Measurements from ENCODE around the gene LSM8.
"Not testable (repeated sequence)": the region's sequence is repeated elsewhere in the genome, so short reads cannot be mapped to it uniquely, and the experiment has no call there.

LSM8 gene

DNA sequence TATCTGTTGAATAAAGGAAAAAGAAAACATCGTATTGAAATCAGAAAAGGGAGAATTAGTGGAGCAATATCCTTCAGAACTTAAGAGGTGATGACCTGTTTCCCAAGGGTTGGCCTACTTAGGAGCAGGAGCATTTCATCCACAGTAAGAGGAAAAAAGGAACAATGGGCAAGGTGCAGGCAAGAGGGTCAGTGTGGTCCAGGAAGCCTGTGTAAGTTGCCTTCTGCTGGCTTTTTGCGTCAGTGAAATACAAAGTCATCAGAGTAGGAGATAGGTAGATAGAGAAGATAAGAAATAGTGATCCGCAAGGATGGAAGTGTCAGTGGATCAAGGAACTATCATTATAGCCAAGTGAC is 35.2 kb downstream of the LSM8 start:
- ATAC-seq (replicated peaks), result no peak
- Mint-ChIP-seq H3K27ac (no peak overlapping the region), H3K4me1 (ENCODE audit: low read depth in 2 of 2) (peaks cover 9% of the 10 kb centered on the region in 2 donors)

DNA sequence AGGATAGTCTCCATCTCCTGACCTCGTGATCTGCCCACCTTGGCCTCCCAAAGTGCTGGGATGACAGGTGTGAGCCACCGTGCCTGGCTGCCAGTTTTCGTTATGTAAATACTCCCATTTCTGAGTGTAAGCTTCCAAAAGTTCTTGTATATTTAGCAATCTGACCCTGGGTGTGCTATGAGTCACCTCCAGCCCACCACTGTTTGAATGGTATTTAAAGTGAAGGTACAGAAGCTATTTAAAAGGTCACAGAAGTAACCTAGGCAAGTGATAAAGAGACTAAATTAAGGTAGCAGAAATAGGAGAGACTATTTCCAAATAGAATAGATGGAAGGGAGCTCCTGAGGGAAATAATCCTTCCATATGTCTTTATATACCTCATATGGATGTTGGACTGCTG is 36.6 kb downstream of the LSM8 start:
- peaks cover 0 to 3% of the 10 kb centered on the region in 2 donors for H3K27me3 Mint-ChIP-seq
- H3K4me1 Mint-ChIP-seq (ENCODE audit: low read depth in 2 of 2), result no peaks in the 10 kb centered on the region
- ATAC-seq (replicated peaks) (no peak), DNase-seq (no peak)
- no peaks in the 10 kb centered on the region for H3K9me3 Mint-ChIP-seq
- H3K27ac Mint-ChIP-seq, result no peak overlapping the region
- no peak overlapping the region for H3K4me3 Mint-ChIP-seq
- no peaks in the 10 kb centered on the region for H3K36me3 Mint-ChIP-seq (ENCODE audit: insufficient read depth)

More for the DNA sequence above, 35.2 kb downstream of the LSM8 start:
- no peaks in the 10 kb centered on the region for H3K9me3 Mint-ChIP-seq
- no peak for DNase-seq
- peaks cover 7% of the 10 kb centered on the region for H3K36me3 Mint-ChIP-seq (ENCODE audit: insufficient read depth)
- no peaks in the 10 kb centered on the region for H3K27me3 Mint-ChIP-seq
- H3K4me3 Mint-ChIP-seq, result no peak overlapping the region

- peaks cover 0 to 6% of the 10 kb centered on the region in 2 donors for H3K27me3 Mint-ChIP-seq
- no peaks in the 10 kb centered on the region for H3K4me1 Mint-ChIP-seq (ENCODE audit: low read depth in 2 of 2)
- no peaks in the 10 kb centered on the region for H3K36me3 Mint-ChIP-seq (ENCODE audit: insufficient read depth)
- DNase-seq (no peak), ATAC-seq (replicated peaks) (no peak)
- no peak overlapping the region for H3K4me3 Mint-ChIP-seq
- no peaks in the 10 kb centered on the region for H3K9me3 Mint-ChIP-seq
- H3K27ac Mint-ChIP-seq, result no peak overlapping the region
Measured at GRCh38 chr7:118222591-118222990, 38.6 kb downstream of the LSM8 start.

GRCh38 chr7:118224521-118224920 is 40.6 kb downstream of the LSM8 start, which contains the start of gene ANKRD7:
ANKRD7 (plus strand) TSS chr7:118224704; CDS start chr7:118224831, 127 bp downstream.
- H3K27me3 Mint-ChIP-seq, result peaks cover 0 to 15% of the 10 kb centered on the region in 2 donors
- no peaks in the 10 kb centered on the region for H3K36me3 Mint-ChIP-seq (ENCODE audit: insufficient read depth)
- H3K27ac Mint-ChIP-seq, result no peak within 1 kb of the TSS
- ATAC-seq (replicated peaks) (no peak), DNase-seq (no peak)
- H3K9me3 Mint-ChIP-seq, result no peaks in the 10 kb centered on the region
- H3K4me3 Mint-ChIP-seq, result no peak within 1 kb of the TSS
- H3K4me1 Mint-ChIP-seq (ENCODE audit: low read depth in 2 of 2), result no peaks in the 10 kb centered on the region

GRCh38 chr7:118232837-118233236 is 48.9 kb downstream of the LSM8 start:
- no peaks in the 10 kb centered on the region for H3K36me3 Mint-ChIP-seq (ENCODE audit: insufficient read depth)
- H3K9me3 Mint-ChIP-seq, result no peaks in the 10 kb centered on the region
- H3K27ac Mint-ChIP-seq, result no peak overlapping the region
- peaks cover 0 to 15% of the 10 kb centered on the region in 2 donors for H3K27me3 Mint-ChIP-seq
- ATAC-seq (replicated peaks) (no peak), DNase-seq (no peak)
- H3K4me1 Mint-ChIP-seq (ENCODE audit: low read depth in 2 of 2), result no peaks in the 10 kb centered on the region
- no peak overlapping the region for H3K4me3 Mint-ChIP-seq

DNA sequence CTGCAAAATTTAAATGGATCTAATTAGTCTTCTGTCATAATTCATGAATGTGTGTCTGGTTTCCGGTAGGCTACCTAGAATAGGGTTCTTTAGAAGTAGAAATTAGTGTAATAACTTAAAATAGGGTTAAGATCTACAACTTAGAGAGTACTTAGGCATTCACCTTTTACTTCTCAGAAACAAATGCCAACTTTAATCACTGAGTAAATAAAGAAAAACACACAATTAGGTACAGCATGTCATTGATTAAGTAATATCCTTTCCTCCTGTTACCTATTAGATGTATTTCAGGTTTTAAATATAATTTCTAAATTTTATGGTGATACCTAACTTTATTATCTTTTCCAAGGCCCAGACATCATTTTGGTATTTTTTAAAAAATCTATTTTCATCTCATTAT is 49.8 kb downstream of the LSM8 start:
- Mint-ChIP-seq H3K36me3 (ENCODE audit: insufficient read depth) (no peaks in the 10 kb centered on the region), H3K4me3 (no peak overlapping the region), H3K9me3 (no peaks in the 10 kb centered on the region), H3K4me1 (ENCODE audit: low read depth in 2 of 2) (no peaks in the 10 kb centered on the region), H3K27ac (no peak overlapping the region), H3K27me3 (peaks cover 0 to 9% of the 10 kb centered on the region in 2 donors)
- DNase-seq, result no peak
- ATAC-seq (replicated peaks), result no peak

DNA sequence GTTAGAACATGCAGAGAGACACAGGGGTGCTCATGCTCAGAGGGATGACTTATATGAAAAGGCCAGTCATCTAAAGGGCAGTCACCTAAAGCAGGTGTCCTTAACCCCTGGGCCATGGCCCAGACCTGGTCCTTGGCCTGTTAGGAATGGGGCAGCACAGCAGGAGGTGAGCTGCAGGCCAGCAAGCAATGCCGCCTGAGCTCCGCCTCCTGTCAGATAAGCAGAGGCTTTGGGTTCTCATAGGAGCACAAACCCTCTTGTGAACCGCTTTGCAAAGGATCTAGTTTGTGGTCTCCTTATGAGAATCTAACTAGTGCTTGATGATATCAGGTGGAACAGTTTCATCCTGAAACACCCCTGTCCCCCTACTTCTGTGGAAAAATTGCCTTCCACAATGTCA is 55.0 kb downstream of the LSM8 start:
- no peaks in the 10 kb centered on the region for H3K9me3 Mint-ChIP-seq

DNA sequence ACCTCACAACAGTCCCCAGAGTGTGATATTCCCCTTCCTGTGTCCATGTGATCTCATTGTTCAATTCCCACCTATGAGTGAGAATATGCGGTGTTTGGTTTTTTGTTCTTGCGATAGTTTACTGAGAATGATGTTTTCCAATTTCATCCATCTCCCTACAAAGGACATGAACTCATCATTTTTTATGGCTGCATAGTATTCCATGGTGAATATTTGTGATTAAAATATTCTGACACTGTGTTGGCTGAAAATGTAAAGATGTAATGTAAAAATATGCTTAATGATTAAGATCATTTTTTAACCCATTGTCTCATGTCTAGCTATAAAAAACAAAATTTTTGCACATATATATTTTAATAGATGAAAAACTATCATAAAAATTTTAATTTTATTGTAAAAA is 56.4 kb downstream of the LSM8 start:
- ATAC-seq (replicated peaks); H3K9me3 Mint-ChIP-seq; DNase-seq; H3K4me3 Mint-ChIP-seq; H3K36me3 Mint-ChIP-seq (ENCODE audit: insufficient read depth); H3K27ac Mint-ChIP-seq; H3K27me3 Mint-ChIP-seq; H3K4me1 Mint-ChIP-seq (ENCODE audit: low read depth in 2 of 2): not testable (repeated sequence)

More for the DNA sequence above, 55.0 kb downstream of the LSM8 start:
- Mint-ChIP-seq H3K4me3 (no peak overlapping the region), H3K27me3 (peaks cover 0 to 5% of the 10 kb centered on the region in 2 donors), H3K4me1 (ENCODE audit: low read depth in 2 of 2) (no peaks in the 10 kb centered on the region), H3K36me3 (ENCODE audit: insufficient read depth) (no peaks in the 10 kb centered on the region), H3K27ac (no peak overlapping the region)
- ATAC-seq (replicated peaks) (no peak), DNase-seq (no peak)
